HL-60 (cell line): ENCODE results near the gene CGRRF1.

Source experiments
- CTCF ChIP-seq: IDR thresholded peaks from one replicate; pipeline ENCODE4 v1.5.1; 2011; ENCODE audit warnings: low read length, control low read depth, inconsistent platforms; ENCODE audit not compliant: insufficient read depth
- POLR2AphosphoS5 ChIP-seq: IDR thresholded peaks from 2 replicates; pipeline ENCODE4 v1.6.1; 2012; ENCODE audit warnings: low read depth
- REST ChIP-seq: IDR thresholded peaks from 2 replicates; pipeline ENCODE4 v1.6.1; 2012; ENCODE audit warnings: low read depth; ENCODE audit not compliant: insufficient replicate concordance

GRCh38 chr14:54501480-54501879 is 8.2 kb upstream of the CGRRF1 start:
- TF ChIP-seq CTCF = no peak
- TF ChIP-seq POLR2AphosphoS5 = no peak
- TF ChIP-seq REST = no peak
